GM18951 (cell line): Measurements from ENCODE around the gene FAM241A.
"Not testable (repeated sequence)": the region's sequence is repeated elsewhere in the genome, so short reads cannot be mapped to it uniquely, and the experiment has no call there.

Source experiments
- POLR2A ChIP-seq: IDR thresholded peaks from 4 replicates; pipeline ENCODE4 v1.6.1; 2011; ENCODE audit warnings: mild to moderate bottlenecking; ENCODE audit not compliant: insufficient read length, insufficient read depth; ENCODE audit errors: extremely low read depth
- in situ Hi-C: fragments of 300-500 bp; cut with MboI; formaldehyde crosslinking; loops from one replicate; pipeline ENCODE4 v1.12.0; 2022; ENCODE audit warnings: low sequenced_read_pairs, mixed read lengths, inconsistent platforms; ENCODE audit not compliant: unreplicated experiment

The FAM241A gene

DNA sequence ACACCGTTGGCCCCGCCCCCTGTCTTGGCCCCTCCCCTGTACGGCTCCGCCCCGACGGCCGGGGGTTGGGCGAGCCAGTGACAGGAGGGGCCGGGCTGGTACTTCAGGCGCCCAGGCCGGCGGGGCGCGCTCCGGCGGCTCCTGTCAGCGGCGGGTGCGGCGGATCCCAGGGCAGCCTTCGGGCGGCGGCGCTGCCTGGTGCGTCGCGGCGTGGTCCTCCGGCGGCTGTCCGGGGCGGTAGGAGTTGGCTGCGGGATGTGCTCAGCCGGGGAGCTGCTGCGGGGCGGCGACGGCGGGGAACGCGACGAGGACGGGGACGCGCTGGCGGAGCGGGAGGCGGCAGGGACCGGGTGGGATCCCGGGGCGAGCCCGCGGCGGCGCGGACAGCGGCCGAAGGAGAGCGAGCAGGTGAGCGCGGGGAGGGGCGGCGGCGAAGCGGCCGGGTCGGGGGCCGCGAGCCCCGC lies at the start of gene FAM241A:
Gene FAM241A (plus strand): TSS at position 129 of the 464 bp plus-strand sequence. CDS start 127 bp downstream, at position 256.
- in situ Hi-C loops = no loop called here
- TF ChIP-seq POLR2A = peak; percentile 94

GRCh38 chr4:112098841-112099530 lies 46.3 kb upstream of the FAM241A start:
- in situ Hi-C loops = loop anchor here (10.0 kb wide), 1 partner anchor 426 kb away; no protein-coding TSS in a partner anchor
- TF ChIP-seq POLR2A = no peak

DNA sequence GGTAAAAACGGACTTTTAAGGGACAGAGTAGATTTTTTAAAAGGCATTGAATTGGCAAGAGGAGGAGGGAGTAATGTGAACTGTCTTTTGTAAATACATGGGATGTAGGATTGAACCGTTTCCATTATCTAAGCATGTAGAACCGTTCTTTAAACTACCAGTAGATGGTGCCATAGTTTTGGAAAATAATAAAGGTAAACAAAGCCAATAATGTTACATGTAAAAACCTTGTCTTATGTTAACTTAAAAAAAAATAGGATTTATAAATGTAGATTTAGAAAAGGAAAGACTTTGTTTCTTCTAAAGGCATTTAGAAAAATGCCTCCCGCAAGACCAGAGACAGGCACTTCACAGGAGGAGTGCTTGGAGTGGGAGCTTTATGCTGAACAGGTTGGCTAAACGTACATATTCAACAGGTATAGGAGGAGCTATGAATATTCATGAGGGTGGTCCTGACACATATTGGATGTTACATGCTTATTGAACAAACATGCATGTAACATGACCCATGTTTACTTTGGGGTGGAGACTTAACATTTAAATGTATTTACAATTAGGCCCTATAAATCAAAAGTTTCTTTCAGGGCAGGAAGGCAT lies 45.5 kb upstream of the FAM241A start:
- TF ChIP-seq POLR2A = no peak
- in situ Hi-C loops = loop anchor here (5.0 to 10.0 kb wide), 2 partner anchors 133 to 425 kb away; partner anchors contain the start of gene AP1AR

DNA sequence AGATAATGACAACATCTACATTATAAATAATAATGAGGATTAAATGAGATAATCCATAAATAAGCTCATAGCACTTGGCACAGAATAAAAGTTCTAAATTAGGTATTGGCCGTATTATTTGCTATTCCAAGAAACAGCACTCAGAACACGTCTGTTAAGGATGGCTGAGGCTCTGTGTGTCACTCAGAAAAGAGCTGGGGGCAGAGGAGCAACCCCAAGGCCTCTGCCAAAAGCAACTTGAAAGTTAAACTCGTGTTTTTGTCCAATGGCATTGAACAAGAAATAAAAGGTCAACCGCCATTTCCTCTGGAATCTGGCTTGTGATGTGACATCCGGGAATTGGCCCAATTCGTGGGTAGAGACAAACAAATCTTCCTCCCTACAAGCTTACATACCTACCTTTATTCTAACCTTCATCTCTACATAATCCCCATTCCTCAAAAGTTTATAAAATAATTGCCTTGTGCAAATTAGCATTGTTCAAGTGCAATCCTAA lies 42.3 kb upstream of the FAM241A start:
- in situ Hi-C loops = loop anchor here (5.0 kb wide), 1 partner anchor 129 kb away; the partner anchor contains the start of gene AP1AR
- TF ChIP-seq POLR2A = no peak

- TF ChIP-seq POLR2A = no peak
- in situ Hi-C loops = no loop called here
These were observed 39.9 kb upstream of the FAM241A start for GRCh38 chr4:112105201-112105969.

- in situ Hi-C loops = no loop called here
- TF ChIP-seq POLR2A = no peak
These were observed 35.7 kb upstream of the FAM241A start for GRCh38 chr4:112109360-112110058.

DNA sequence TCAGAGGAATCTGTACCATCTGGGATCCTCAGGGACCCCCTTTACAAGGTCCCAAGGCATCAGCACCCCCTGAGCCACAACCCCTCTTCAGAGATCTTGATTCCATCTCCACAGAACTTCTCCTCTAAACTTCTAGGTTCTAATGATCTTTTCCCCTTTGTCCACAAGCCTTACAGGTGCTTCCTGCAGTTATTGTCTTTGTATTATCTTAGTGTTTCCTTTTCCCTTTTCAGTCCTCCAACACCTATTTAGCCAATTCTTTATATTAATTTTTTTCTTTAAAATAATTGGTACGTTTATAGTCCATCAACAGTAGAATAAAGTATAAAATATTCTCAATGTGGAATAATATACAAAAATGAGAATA lies 35.2 kb upstream of the FAM241A start:
- in situ Hi-C loops = no loop called here
- TF ChIP-seq POLR2A = no peak

DNA sequence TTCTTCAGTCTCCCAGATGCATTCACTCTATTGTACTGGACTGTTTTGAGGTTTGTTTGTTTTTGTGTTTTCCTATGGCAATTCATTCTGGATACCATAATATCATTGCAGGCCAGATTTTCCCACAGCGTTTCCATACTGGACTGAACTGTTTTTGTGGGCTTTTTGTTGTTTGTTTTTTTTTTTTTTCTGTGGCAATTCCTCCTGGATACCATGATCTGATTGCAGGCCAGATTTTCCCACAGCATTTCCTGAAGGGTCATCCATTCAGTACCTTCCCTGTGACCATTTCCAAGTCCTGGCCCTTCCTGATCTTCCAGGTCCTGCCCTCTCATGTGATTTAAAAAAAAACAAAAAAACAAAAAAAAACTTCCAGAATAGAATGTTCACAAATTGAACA lies 33.9 kb upstream of the FAM241A start:
- in situ Hi-C loops = no loop called here
- no peak for TF ChIP-seq POLR2A

DNA sequence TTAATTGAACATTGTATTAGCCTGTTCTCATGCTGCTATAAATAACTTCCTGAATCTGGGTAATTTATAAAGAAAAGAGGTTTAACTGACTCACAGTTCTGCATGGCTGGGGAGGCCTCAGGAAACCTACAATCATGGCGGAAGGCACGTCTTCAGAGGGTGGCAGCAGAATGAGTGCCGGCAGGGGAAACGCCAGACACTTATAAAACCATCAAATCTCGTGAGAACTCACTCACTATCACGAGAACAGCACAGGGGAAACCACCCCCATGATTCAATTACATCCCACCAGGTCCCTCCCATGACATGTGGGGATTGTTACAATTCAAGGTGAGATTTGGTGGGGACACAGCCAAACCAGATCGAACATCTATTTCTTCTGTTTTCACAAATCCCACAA lies 33.2 kb upstream of the FAM241A start:
- in situ Hi-C loops = not testable (repeated sequence)

GRCh38 chr4:112112590-112113170 lies 32.6 kb upstream of the FAM241A start:
- in situ Hi-C loops = no loop called here
- TF ChIP-seq POLR2A = no peak

- no peak for TF ChIP-seq POLR2A
- in situ Hi-C loops = no loop called here
These were observed 31.4 kb upstream of the FAM241A start for GRCh38 chr4:112113864-112114263.

DNA sequence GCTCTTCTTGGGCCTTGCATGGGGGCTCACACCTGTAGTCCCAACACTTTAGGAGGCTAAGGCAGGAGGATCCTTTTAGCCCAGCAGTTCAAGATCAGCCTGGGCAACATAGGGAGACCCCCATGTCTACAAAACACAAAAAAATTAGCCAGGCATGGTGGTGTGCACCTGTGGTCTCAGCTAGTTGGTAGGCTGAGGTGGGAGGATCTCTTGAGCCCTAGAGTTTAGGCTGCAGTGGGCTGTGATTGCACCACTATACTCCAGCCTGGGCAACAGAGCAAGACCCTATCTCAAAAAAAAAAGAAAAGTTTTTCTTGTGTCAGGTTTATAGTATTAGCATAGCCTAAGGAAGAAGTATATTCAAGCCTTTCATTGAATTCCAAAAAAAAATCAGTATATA lies 30.8 kb upstream of the FAM241A start:
- no peak for TF ChIP-seq POLR2A
- in situ Hi-C loops = no loop called here
